ENCODE results near the gene CDHR1. TPM values are rescaled to one million over a fixed set of nuclear protein-coding genes. Genes with fewer than 3 reads are reported as not detected.

Gene CDHR1
- total RNA-seq, 1 donor from 2014 or later, result 0.65 TPM

- ATAC-seq, result peak; percentile 31
- intact Hi-C loops (cut with DNase I), result no loop called here
- DNase-seq (ENCODE audit: missing footprints), result no peak
These were observed 20.4 kb downstream of the CDHR1 start for GRCh38 chr10:84214612-84215235.

GRCh38 chr10:84216834-84217233 is 22.5 kb downstream of the CDHR1 start:
- ATAC-seq (no peak), DNase-seq (ENCODE audit: missing footprints) (no peak)
- intact Hi-C loops (cut with DNase I), result no loop called here

GRCh38 chr10:84217746-84218145 is 23.4 kb downstream of the CDHR1 start:
- ATAC-seq (no peak), DNase-seq (ENCODE audit: missing footprints) (no peak)
- intact Hi-C loops (cut with DNase I), result no loop called here

- intact Hi-C loops (cut with DNase I), result no loop called here
- ATAC-seq, result no peak
- no peak for DNase-seq (ENCODE audit: missing footprints)
These were observed 27.6 kb downstream of the CDHR1 start for GRCh38 chr10:84221916-84222315.

- no peak for ATAC-seq
- intact Hi-C loops (cut with DNase I), result no loop called here
- no peak for DNase-seq (ENCODE audit: missing footprints)
These were observed 30.2 kb downstream of the CDHR1 start for GRCh38 chr10:84224411-84225028.

GRCh38 chr10:84225427-84226173 is 31.3 kb downstream of the CDHR1 start, which contains the start of gene LRIT2:
TSS of gene LRIT2 (minus strand) at chr10:84225544. CDS start at chr10:84225520, 24 bp downstream.
- no peak for ATAC-seq
- intact Hi-C loops (cut with DNase I), result no loop called here
- no peak for DNase-seq (ENCODE audit: missing footprints)

GRCh38 chr10:84226616-84227015 is 32.3 kb downstream of the CDHR1 start:
- intact Hi-C loops (cut with DNase I), result no loop called here
- ATAC-seq, result no peak
- no peak for DNase-seq (ENCODE audit: missing footprints)

- intact Hi-C loops (cut with DNase I), result no loop called here
- DNase-seq (ENCODE audit: missing footprints) (no peak), ATAC-seq (no peak)
These were observed 33.5 kb downstream of the CDHR1 start for GRCh38 chr10:84227810-84228209.

- no peak for DNase-seq (ENCODE audit: missing footprints)
- ATAC-seq, result peak; percentile 63
- intact Hi-C loops (cut with DNase I), result no loop called here
These were observed 36.0 kb downstream of the CDHR1 start for GRCh38 chr10:84230359-84230758.

GRCh38 chr10:84232376-84232775 is 38.0 kb downstream of the CDHR1 start:
- DNase-seq (ENCODE audit: missing footprints) (no peak), ATAC-seq (no peak)
- intact Hi-C loops (cut with DNase I), result no loop called here

- ATAC-seq, result no peak
- no peak for DNase-seq (ENCODE audit: missing footprints)
- intact Hi-C loops (cut with DNase I), result no loop called here
These were observed 39.6 kb downstream of the CDHR1 start for GRCh38 chr10:84233940-84234339.

- DNase-seq (ENCODE audit: missing footprints) (no peak), ATAC-seq (no peak)
- intact Hi-C loops (cut with DNase I), result no loop called here
These were observed 40.1 kb downstream of the CDHR1 start for GRCh38 chr10:84234479-84234878.

GRCh38 chr10:84235096-84235495 is 40.8 kb downstream of the CDHR1 start:
- no peak for ATAC-seq
- intact Hi-C loops (cut with DNase I), result no loop called here
- DNase-seq (ENCODE audit: missing footprints), result no peak

- ATAC-seq (peak; percentile 56), DNase-seq (ENCODE audit: missing footprints) (no peak)
- intact Hi-C loops (cut with DNase I), result no loop called here
These were observed 42.5 kb downstream of the CDHR1 start for GRCh38 chr10:84236807-84237198.

GRCh38 chr10:84237199-84238051 is 43.1 kb downstream of the CDHR1 start:
- DNase-seq (ENCODE audit: missing footprints), result no peak
- intact Hi-C loops (cut with DNase I), result no loop called here
- peak; percentile 79 for ATAC-seq

GRCh38 chr10:84238909-84239308 is 44.6 kb downstream of the CDHR1 start:
- intact Hi-C loops (cut with DNase I), result no loop called here
- DNase-seq (ENCODE audit: missing footprints), result no peak
- ATAC-seq, result no peak

- DNase-seq (ENCODE audit: missing footprints) (no peak), ATAC-seq (no peak)
- intact Hi-C loops (cut with DNase I), result no loop called here
These were observed 47.0 kb downstream of the CDHR1 start, which contains the start of gene LRIT1 for GRCh38 chr10:84241185-84241790. TSS of gene LRIT1 (minus strand) at chr10:84241546. CDS start at chr10:84241439, 107 bp downstream.

- intact Hi-C loops (cut with DNase I), result no loop called here
- DNase-seq (ENCODE audit: missing footprints) (no peak), ATAC-seq (no peak)
These were observed 49.4 kb downstream of the CDHR1 start for GRCh38 chr10:84243759-84244158.
